RWPE2 (cell line): Measurements from ENCODE around the gene KISS1R.

ENCODE experiments used
- ATAC-seq: fragments of 200-7000 bp; cut with Tn5 transposase; 3 replicates; pipeline ENCODE4 v1.9.1; 2021; ENCODE audit warnings: low read depth
- DNase-seq: peaks from one replicate; pipeline ENCODE4 v3.0.0-alpha.2; 2020; ENCODE audit warnings: low spot score
- H3K27ac ChIP-seq: fragments of 450-650 bp; 2 replicates; pipeline ENCODE4 v1.5.1; 2017; ENCODE audit warnings: mild to moderate bottlenecking; ENCODE audit not compliant: poor library complexity, severe bottlenecking
- H3K27me3 ChIP-seq: fragments of 250-450 bp; sonication (Bioruptor Pico); 2 replicates; pipeline ENCODE4 v1.5.1; 2021; ENCODE audit warnings: mild to moderate bottlenecking, moderate library complexity; ENCODE audit not compliant: insufficient read depth, poor library complexity, severe bottlenecking
- H3K36me3 ChIP-seq: fragments of 250-450 bp; sonication (Bioruptor Pico); 2 replicates; pipeline ENCODE4 v1.5.1; 2020; ENCODE audit warnings: low read depth, mild to moderate bottlenecking, moderate library complexity
- H3K4me1 ChIP-seq: fragments of 250-450 bp; sonication (Bioruptor Pico); 2 replicates; pipeline ENCODE4 v1.5.1; 2021; ENCODE audit warnings: mild to moderate bottlenecking, moderate library complexity; ENCODE audit not compliant: insufficient read depth, poor library complexity, severe bottlenecking
- H3K4me3 ChIP-seq: fragments of 250-450 bp; sonication (Bioruptor Pico); 2 replicates; pipeline ENCODE4 v1.5.1; 2021; ENCODE audit warnings: mild to moderate bottlenecking, moderate library complexity; ENCODE audit not compliant: severe bottlenecking
- H3K9me3 ChIP-seq: fragments of 250-450 bp; sonication (Bioruptor Pico); 2 replicates; pipeline ENCODE4 v1.5.1; 2021; ENCODE audit warnings: mild to moderate bottlenecking, moderate library complexity; ENCODE audit not compliant: severe bottlenecking
- TF ChIP-seq, protein P1 (sequence below): fragments of 450-650 bp; IDR thresholded peaks from one replicate; pipeline ENCODE4 v1.5.1; 2017; ENCODE audit warnings: mild to moderate bottlenecking, moderate library complexity; ENCODE audit not compliant: poor library complexity, severe bottlenecking

KISS1R gene

DNA sequence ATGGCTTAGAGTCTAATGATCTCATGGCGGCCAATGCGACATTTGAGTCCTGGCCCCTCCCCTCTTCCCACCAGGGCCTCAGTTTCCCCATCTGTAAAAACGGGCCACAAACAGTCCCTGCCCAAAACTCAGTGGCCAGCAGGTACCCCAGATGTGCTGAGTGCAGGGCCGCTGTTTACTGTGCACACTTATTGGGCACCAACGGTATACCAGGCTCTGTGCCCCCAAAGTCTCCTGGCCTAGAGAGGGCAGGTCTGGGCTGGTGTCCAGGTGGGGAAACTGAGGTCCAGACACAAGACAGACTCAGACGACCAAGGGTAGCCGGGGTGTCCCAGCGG lies 43.4 kb downstream of the KISS1R start:
- DNase-seq (no peak), ATAC-seq (no peak)
- H3K4me1 ChIP-seq, result peaks cover 15% of the 10 kb centered on the region
- H3K36me3 ChIP-seq, result peaks cover 9% of the 10 kb centered on the region
- H3K4me3 ChIP-seq, result no peak overlapping the region
- no peaks in the 10 kb centered on the region for H3K27me3 ChIP-seq
- H3K27ac ChIP-seq, result no peak overlapping the region
- no peaks in the 10 kb centered on the region for H3K9me3 ChIP-seq
- TF ChIP-seq, protein P1, sequence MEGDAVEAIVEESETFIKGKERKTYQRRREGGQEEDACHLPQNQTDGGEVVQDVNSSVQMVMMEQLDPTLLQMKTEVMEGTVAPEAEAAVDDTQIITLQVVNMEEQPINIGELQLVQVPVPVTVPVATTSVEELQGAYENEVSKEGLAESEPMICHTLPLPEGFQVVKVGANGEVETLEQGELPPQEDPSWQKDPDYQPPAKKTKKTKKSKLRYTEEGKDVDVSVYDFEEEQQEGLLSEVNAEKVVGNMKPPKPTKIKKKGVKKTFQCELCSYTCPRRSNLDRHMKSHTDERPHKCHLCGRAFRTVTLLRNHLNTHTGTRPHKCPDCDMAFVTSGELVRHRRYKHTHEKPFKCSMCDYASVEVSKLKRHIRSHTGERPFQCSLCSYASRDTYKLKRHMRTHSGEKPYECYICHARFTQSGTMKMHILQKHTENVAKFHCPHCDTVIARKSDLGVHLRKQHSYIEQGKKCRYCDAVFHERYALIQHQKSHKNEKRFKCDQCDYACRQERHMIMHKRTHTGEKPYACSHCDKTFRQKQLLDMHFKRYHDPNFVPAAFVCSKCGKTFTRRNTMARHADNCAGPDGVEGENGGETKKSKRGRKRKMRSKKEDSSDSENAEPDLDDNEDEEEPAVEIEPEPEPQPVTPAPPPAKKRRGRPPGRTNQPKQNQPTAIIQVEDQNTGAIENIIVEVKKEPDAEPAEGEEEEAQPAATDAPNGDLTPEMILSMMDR, result no peak

- ATAC-seq (0 out of 3 replicates have a peak, but pooled peaks have one; percentile 41), DNase-seq (no peak)
- Histone ChIP-seq H3K9me3 (no peaks in the 10 kb centered on the region), H3K4me1 (peaks cover 10% of the 10 kb centered on the region), H3K4me3 (no peak overlapping the region), H3K36me3 (peaks cover 15% of the 10 kb centered on the region), H3K27ac (no peak overlapping the region), H3K27me3 (no peaks in the 10 kb centered on the region)
- TF ChIP-seq, protein P1, result no peak
Measured at GRCh38 chr19:961866-962620, 44.9 kb downstream of the KISS1R start.

DNA sequence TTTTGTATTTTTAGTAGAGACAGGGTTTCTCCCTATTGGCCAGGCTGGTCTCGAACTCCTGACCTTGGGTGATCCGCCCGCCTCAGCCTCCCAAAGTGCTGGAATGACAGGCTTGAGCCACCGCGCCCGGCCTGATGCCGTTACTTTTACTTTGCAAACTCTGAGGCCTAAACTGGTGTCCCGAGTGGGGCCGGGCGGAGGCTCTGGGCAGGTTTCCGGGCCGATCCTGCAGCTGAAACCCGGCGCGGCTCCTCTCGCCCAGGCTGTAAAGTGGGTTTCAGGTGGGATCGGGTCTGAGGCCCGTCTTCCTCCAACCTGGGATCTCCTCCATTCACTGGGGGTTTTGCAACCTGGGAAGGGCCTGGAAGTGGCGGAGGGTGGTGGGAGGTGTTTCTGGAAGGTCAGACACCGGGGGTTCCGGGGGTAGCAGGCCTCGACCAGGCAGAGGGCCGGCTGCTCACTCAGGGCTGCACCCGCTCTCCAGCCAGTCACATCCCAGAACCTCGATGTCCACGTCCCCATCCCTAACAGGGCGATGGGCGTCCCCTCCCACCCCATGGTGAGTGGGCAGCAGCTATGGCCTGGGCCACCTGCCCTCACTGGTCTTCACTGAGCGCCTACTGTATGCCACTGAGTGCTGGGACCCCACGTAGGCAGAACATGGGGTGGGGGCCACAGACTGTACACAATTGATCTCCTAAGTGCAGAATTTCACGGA lies 45.7 kb downstream of the KISS1R start:
- no peak for ATAC-seq
- no peak overlapping the region for H3K27ac ChIP-seq
- H3K36me3 ChIP-seq, result peaks cover 17% of the 10 kb centered on the region
- no peaks in the 10 kb centered on the region for H3K27me3 ChIP-seq
- peaks cover 6% of the 10 kb centered on the region for H3K4me1 ChIP-seq
- H3K9me3 ChIP-seq, result no peaks in the 10 kb centered on the region
- TF ChIP-seq, protein P1, result no peak
- DNase-seq, result peak; percentile 45
- no peak overlapping the region for H3K4me3 ChIP-seq

- Histone ChIP-seq H3K27ac (no peak overlapping the region), H3K27me3 (no peaks in the 10 kb centered on the region), H3K4me1 (peaks cover 6% of the 10 kb centered on the region), H3K36me3 (peaks cover 17% of the 10 kb centered on the region), H3K9me3 (no peaks in the 10 kb centered on the region), H3K4me3 (no peak overlapping the region)
- TF ChIP-seq, protein P1, result no peak
- DNase-seq, result no peak
- ATAC-seq, result peak; percentile 20; the same call in 1 of the 3 replicates
Measured at GRCh38 chr19:963486-963951, 46.4 kb downstream of the KISS1R start.
